Karpas-422 (cell line): ENCODE data around the gene ZGPAT. TPM values are rescaled to one million over a fixed set of nuclear protein-coding genes. Genes with fewer than 3 reads are reported as not detected.

Experiments
- DNase-seq: peaks from one replicate; pipeline ENCODE4 v3.0.0-alpha.2; 2015
- H2AFZ ChIP-seq: fragments of 200-600 bp; sonication (generic); 2 replicates; pipeline ENCODE4 v1.6.1; 2014; ENCODE audit warnings: antibody characterized with exemption, low read length, mixed read lengths
- H3K27ac ChIP-seq: fragments of 200-600 bp; sonication (generic); 2 replicates; pipeline ENCODE4 v1.5.1; 2014; ENCODE audit warnings: mild to moderate bottlenecking, low read length, moderate library complexity
- H3K27me3 ChIP-seq: fragments of 200-600 bp; sonication (generic); 2 replicates; pipeline ENCODE4 v1.6.1; 2014; ENCODE audit warnings: low read length, mixed read lengths
- H3K36me3 ChIP-seq: fragments of 200-600 bp; sonication (generic); 2 replicates; pipeline ENCODE4 v1.6.1; 2014; ENCODE audit warnings: low read length, mixed read lengths; ENCODE audit not compliant: insufficient read depth
- H3K4me1 ChIP-seq: fragments of 200-600 bp; sonication (generic); 2 replicates; pipeline ENCODE4 v1.6.1; 2014; ENCODE audit warnings: mild to moderate bottlenecking, low read length, mixed read lengths
- H3K4me2 ChIP-seq: fragments of 200-600 bp; sonication (generic); 2 replicates; pipeline ENCODE4 v1.6.1; 2014; ENCODE audit warnings: low read length, low read depth, mild to moderate bottlenecking; ENCODE audit not compliant: poor library complexity, severe bottlenecking
- H3K4me3 ChIP-seq: fragments of 200-600 bp; sonication (generic); 2 replicates; pipeline ENCODE4 v1.5.1; 2014; ENCODE audit warnings: mild to moderate bottlenecking, antibody characterized with exemption, low read length, mixed read lengths
- H3K79me2 ChIP-seq: fragments of 200-600 bp; sonication (generic); 2 replicates; pipeline ENCODE4 v1.6.1; 2014; ENCODE audit warnings: mild to moderate bottlenecking, low read length, mixed read lengths
- H3K9ac ChIP-seq: fragments of 200-600 bp; sonication (generic); 2 replicates; pipeline ENCODE4 v1.6.0; 2014; ENCODE audit warnings: low read length
- H3K9me2 ChIP-seq: fragments of 200-600 bp; sonication (generic), shearing (Covaris generic); replicated peaks from 2 replicates; pipeline ENCODE4 v1.6.0; 2014; ENCODE audit warnings: mild to moderate bottlenecking, low read length, moderate library complexity; ENCODE audit not compliant: insufficient read depth
- H3K9me3 ChIP-seq: fragments of 300-700, 200-600 bp; sonication (generic); 2 replicates; pipeline ENCODE4 v1.6.1; 2014; ENCODE audit warnings: low read length, mixed read lengths
- H4K20me1 ChIP-seq: fragments of 200-600 bp; sonication (generic); 2 replicates; pipeline ENCODE4 v1.6.1; 2014; ENCODE audit warnings: mild to moderate bottlenecking, antibody characterized with exemption, low read length, low read depth; ENCODE audit not compliant: insufficient read depth
- total RNA-seq: library from RNA; depleted of rRNA; stranded (reverse); fragments of >200 nt; shearing (Covaris generic); gene quantifications from 2 replicates; pipeline ENCODE4 v1.2.3, GENCODE V29; 2014; ENCODE audit warnings: low replicate concordance

The ZGPAT gene
- total RNA-seq, 1 experiment from 2014 or later, result 12.2 TPM

DNA sequence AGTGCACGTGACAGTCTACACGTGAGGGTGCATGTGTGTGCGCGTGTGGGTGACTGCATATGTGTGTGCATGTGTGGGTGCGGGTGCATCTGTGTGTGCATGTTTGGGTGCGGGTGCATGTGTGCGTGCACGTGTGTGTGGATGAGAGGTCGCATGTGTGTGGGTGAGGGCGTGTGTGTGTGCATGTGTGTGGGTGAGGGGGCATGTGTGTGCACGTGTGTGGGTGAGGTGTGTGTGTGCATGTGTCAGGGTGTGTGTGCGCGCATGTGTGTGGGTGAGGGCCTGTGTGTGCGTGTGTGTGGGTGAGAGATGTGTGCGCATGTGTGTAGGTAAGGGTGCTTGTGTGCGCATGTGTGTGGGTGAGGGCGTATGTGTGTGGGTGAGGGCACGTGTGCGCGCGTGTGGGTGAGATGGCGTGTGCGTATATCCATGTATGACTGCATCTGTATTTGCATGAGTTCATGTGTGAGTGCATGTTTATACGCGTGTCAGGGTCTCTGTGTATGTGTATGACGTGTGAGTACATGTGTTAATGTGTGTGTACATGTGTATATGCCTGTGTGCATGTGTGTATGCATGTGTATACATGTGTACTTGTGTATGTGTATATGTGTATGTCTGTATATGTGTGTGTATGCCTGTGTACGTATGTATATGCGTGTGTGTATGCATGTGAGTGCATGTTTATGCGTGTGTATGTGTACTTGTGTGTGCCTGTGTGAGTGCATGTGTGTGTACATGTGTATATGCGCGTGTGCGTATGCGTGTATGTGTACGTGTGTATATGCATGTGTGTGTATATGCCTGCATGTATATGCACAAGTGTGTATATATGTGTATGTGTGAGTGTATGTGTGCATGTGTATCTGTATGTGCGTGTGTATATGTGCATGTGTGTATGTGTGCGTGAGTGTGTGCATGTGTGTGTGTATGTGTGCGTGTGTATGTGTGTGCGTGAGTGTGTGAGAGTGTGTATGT is 24.6 kb downstream of the ZGPAT start:
- Histone ChIP-seq H3K79me2 (peaks cover 20% of the 10 kb centered on the region), H3K27ac (no peak overlapping the region), H3K4me3 (no peak overlapping the region), H4K20me1 (peaks cover 20% of the 10 kb centered on the region), H3K4me2 (no peak overlapping the region), H3K9ac (no peak overlapping the region), H3K4me1 (peaks cover 17% of the 10 kb centered on the region), H2AFZ (no peak overlapping the region), H3K9me2 (no peaks in the 10 kb centered on the region), H3K36me3 (no peaks in the 10 kb centered on the region; the same call in 1 of the 2 replicates), H3K9me3 (no peaks in the 10 kb centered on the region), H3K27me3 (no peaks in the 10 kb centered on the region)
- no peak for DNase-seq

DNA sequence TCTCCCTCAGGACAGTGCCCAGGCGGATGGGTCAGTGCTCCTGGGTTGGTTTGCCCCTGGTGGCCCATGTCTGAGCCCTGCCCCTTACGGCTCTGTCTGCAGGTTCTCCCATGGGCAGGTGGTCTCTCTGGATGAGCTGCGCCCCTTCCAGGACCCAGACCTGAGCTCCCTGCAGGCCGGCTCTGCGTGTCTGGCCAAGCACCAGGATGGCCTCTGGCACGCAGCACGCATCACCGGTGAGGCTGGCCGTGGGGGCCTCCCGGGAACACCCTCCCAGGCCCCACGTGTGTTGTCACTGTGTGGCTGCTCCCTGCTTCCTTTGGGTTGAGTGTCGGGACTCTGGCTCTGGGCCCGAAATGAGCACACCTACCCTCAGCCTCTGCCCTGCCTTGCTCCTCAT is 25.3 kb downstream of the ZGPAT start:
- no peak overlapping the region for H3K4me3 ChIP-seq
- no peak overlapping the region for H3K4me2 ChIP-seq
- H3K27me3 ChIP-seq, result no peaks in the 10 kb centered on the region
- H3K9me2 ChIP-seq, result no peaks in the 10 kb centered on the region
- no peak for DNase-seq
- H4K20me1 ChIP-seq, result peaks cover 20% of the 10 kb centered on the region
- no peak overlapping the region for H3K27ac ChIP-seq
- H3K9me3 ChIP-seq, result no peaks in the 10 kb centered on the region
- H3K4me1 ChIP-seq, result peaks cover 19% of the 10 kb centered on the region
- H3K79me2 ChIP-seq, result peaks cover 20% of the 10 kb centered on the region
- H3K9ac ChIP-seq, result no peak overlapping the region
- H3K36me3 ChIP-seq, result no peaks in the 10 kb centered on the region; the same call in 1 of the 2 replicates
- H2AFZ ChIP-seq, result no peak overlapping the region

DNA sequence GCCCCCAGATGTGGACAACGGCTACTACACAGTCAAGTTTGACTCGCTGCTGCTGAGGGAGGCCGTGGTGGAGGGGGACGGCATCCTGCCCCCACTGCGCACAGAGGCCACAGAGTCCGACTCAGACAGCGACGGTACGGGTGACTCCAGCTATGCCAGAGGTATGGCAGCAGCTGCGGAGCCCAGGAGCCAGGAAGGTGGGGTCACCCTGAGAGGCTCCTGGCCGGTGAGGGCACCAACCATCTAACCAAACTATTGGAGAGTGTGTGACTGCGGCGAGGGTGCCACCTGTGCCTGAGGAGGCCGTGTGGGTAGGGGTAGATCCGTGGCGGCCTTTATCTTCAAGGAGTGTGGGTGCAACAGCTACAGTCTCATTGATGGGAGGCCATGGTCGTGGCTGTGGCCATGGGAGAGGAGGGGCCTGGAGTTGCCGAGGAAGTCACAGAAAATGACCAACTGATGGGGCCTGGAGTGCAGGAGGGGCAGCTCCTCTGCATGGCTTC is 25.8 kb downstream of the ZGPAT start:
- peaks cover 15% of the 10 kb centered on the region for H3K79me2 ChIP-seq
- H4K20me1 ChIP-seq, result peaks cover 20% of the 10 kb centered on the region
- no peaks in the 10 kb centered on the region for H3K27me3 ChIP-seq
- peaks cover 15% of the 10 kb centered on the region for H3K4me1 ChIP-seq
- H3K9me3 ChIP-seq, result no peaks in the 10 kb centered on the region
- no peak overlapping the region for H3K9ac ChIP-seq
- H3K4me2 ChIP-seq, result no peak overlapping the region
- H3K27ac ChIP-seq, result no peak overlapping the region
- H3K9me2 ChIP-seq, result no peaks in the 10 kb centered on the region
- no peak overlapping the region for H2AFZ ChIP-seq
- no peaks in the 10 kb centered on the region; the same call in 1 of the 2 replicates for H3K36me3 ChIP-seq
- H3K4me3 ChIP-seq, result no peak overlapping the region
- DNase-seq, result no peak

DNA sequence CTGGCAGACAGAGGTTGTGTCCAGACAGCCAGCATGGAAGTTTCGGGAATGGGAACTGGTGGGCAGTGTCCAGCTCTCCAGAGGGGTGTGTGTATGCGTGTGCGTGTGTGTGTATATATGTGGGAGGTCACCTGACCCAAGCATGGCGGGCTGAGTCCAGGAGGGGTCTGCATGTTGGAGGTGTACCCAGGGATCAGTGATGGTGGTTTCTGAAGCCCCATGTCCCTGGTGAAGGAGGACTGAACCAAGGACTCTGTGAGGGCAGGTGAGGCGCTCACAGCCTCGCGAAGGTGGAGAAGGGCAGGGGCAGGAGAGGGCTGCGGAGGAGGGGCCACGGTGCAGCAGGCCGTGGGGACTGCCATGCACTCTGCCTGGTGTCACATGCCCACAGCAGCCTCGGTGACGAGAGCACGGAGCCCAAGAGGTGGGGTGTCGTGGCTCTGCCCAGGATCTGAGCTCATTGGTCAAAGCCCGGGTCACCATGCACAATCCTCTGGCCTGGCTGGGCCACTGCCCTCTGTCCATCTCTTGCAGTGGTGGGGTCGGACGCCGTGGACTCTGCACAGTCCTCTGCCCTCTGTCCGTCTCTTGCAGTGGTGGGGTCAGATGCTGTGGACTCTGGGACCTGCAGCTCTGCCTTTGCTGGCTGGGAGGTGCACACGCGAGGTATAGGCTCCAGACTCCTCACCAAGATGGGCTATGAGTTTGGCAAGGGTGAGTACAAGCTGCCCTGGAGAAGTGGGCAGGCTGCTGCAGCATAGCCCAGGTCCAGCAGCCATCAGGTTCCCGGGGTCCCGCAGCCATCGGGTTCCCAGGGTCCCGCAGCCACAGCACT is 26.5 kb downstream of the ZGPAT start:
- Histone ChIP-seq H3K9me2 (no peaks in the 10 kb centered on the region), H3K9me3 (no peaks in the 10 kb centered on the region), H3K4me1 (peaks cover 18% of the 10 kb centered on the region), H4K20me1 (peaks cover 20% of the 10 kb centered on the region), H3K27ac (no peak overlapping the region), H2AFZ (no peak overlapping the region), H3K79me2 (peaks cover 10% of the 10 kb centered on the region), H3K9ac (no peak overlapping the region), H3K36me3 (no peaks in the 10 kb centered on the region; the same call in 1 of the 2 replicates), H3K4me2 (no peak overlapping the region), H3K4me3 (no peak overlapping the region), H3K27me3 (no peaks in the 10 kb centered on the region)
- no peak for DNase-seq

DNA sequence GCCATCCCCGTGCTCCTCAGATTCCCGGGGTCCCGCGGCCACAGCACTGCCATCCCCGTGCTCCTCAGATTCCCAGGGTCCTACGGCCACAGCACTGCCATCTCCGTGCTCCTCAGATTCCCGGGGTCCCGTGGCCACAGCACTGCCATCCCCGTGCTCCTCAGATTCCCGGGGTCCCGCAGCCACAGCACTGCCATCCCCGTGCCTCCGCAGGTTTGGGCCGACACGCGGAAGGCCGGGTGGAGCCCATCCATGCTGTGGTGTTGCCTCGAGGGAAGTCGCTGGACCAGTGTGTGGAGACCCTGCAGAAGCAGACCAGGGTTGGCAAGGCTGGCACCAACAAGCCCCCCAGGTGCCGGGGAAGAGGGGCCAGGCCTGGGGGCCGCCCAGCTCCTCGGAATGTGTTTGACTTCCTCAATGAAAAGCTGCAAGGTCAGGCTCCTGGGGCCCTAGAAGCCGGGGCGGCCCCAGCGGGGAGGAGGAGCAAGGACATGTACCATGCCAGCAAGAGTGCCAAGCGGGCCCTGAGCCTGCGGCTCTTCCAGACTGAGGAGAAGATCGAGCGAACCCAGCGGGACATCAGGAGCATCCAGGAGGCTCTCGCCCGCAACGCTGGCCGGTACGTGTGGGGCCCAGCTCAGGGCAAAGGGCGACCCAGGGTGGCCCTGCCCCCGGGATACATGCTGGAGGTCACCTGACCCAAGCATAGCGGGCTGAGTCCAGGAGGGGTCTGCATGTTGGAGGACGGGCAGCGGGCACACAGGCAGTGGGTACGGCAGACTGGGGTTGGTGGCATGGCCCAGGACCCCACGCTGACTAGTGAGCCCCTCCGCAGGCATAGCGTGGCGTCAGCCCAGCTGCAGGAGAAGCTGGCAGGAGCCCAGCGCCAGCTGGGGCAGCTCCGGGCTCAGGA is 27.4 kb downstream of the ZGPAT start:
- H3K79me2 ChIP-seq, result peaks cover 6% of the 10 kb centered on the region; the same call in 1 of the 2 replicates
- no peak overlapping the region for H3K4me2 ChIP-seq
- H4K20me1 ChIP-seq, result peaks cover 20% of the 10 kb centered on the region

DNA sequence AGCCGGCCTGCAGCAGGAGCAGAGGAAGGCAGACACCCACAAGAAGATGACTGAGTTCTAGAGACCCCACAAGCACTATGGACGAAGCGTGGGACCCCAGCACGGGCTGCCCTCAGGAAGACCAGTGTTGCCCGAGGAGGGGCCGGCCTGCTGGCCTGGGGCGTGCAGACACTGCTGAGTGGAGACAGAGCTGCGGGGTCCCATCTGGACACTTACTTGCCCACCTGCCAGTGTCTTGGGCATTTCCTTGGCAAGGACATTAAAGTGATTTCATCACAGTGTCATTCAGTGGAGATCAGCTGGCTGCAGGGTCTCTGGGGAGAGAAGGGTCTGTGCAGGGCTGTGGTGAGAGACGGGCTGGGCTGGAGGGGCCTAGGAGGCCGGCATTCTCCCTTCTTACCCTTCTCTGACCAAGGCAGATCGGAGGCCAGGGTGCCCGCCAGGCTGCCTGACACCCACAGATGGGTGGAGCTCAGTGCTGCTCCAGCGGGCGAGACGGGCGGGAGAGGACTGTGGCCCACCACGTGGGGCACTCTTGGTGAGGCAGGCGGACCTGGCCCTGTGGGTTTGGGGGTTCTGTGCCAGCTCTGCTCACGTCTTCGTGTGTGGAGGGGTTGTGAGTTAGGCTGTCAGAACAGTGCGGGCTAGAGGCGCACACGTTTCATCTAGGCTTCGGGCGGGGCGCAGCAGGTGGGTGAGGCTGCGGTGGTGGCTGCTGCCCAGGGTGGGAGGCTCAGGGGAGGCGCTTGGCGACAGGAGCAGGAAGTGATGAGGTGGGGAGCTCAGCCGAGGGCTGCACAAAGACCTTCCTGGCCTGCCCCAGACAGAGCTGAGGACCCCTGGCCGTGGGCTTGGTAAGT is 28.2 kb downstream of the ZGPAT start, which contains the start of gene LIME1:
TSS of gene LIME1 (plus strand) at position 806 of the 860 bp plus-strand sequence. CDS start 886 bp downstream, outside the sequence.
- Histone ChIP-seq H2AFZ (no peak within 1 kb of the TSS), H3K27ac (no peak within 1 kb of the TSS), H3K36me3 (no peaks in the 10 kb centered on the region; the same call in 1 of the 2 replicates), H3K79me2 (peaks cover 6% of the 10 kb centered on the region; the same call in 1 of the 2 replicates), H4K20me1 (peaks cover 20% of the 10 kb centered on the region), H3K27me3 (no peaks in the 10 kb centered on the region), H3K4me1 (peaks cover 26% of the 10 kb centered on the region), H3K4me2 (peak within 1 kb of the TSS; percentile 5), H3K4me3 (no peak within 1 kb of the TSS), H3K9me3 (no peaks in the 10 kb centered on the region), H3K9me2 (no peaks in the 10 kb centered on the region), H3K9ac (no peak within 1 kb of the TSS)
- DNase-seq, result peak; percentile 61

More for the DNA sequence above, 27.4 kb downstream of the ZGPAT start:
- H3K36me3 ChIP-seq, result no peaks in the 10 kb centered on the region; the same call in 1 of the 2 replicates
- no peak overlapping the region for H3K9ac ChIP-seq
- H3K9me3 ChIP-seq, result no peaks in the 10 kb centered on the region
- H2AFZ ChIP-seq, result no peak overlapping the region
- H3K27ac ChIP-seq, result no peak overlapping the region
- DNase-seq, result no peak
- peaks cover 18% of the 10 kb centered on the region for H3K4me1 ChIP-seq
- no peaks in the 10 kb centered on the region for H3K27me3 ChIP-seq
- H3K9me2 ChIP-seq, result no peaks in the 10 kb centered on the region
- no peak overlapping the region for H3K4me3 ChIP-seq
